Retinal pigment epithelial cell (primary cell): ENCODE measurements around the gene ARHGEF7.

ENCODE experiments used
- DNase-seq: peaks from one replicate; pipeline ENCODE4 v3.0.0-alpha.2; 2010; ENCODE audit warnings: low read depth
- H3K4me3 ChIP-seq: 2 replicates; pipeline ENCODE4 v1.5.1; 2011; ENCODE audit warnings: mild to moderate bottlenecking, low read length, control low read depth, moderate library complexity
- TF ChIP-seq, protein P1 (sequence below): conservative IDR thresholded peaks from 2 replicates; pipeline ENCODE4 v1.5.1; 2011; ENCODE audit warnings: low read depth, low read length, control low read depth, inconsistent platforms

Gene ARHGEF7

DNA sequence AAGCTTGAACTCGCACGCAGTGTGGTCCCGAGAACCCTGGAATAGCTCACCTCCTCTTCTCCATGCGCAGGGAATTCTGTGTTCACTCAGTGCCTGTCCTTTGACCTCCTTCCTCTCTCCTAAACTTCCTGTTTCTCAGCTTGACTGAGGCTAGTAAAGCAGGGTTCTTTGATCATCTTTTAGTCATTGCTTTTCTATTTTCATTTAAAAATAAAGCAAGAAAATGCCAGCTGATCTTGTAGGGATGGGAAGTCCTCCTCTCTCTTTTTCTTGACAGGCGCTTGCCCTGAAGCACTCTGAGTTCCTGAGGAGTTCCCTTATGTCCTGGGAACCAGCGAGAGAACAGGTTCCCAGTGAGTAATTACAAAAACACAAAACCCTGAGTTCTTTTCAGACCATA is 62.8 kb downstream of the ARHGEF7 start:
- TF ChIP-seq, protein P1, sequence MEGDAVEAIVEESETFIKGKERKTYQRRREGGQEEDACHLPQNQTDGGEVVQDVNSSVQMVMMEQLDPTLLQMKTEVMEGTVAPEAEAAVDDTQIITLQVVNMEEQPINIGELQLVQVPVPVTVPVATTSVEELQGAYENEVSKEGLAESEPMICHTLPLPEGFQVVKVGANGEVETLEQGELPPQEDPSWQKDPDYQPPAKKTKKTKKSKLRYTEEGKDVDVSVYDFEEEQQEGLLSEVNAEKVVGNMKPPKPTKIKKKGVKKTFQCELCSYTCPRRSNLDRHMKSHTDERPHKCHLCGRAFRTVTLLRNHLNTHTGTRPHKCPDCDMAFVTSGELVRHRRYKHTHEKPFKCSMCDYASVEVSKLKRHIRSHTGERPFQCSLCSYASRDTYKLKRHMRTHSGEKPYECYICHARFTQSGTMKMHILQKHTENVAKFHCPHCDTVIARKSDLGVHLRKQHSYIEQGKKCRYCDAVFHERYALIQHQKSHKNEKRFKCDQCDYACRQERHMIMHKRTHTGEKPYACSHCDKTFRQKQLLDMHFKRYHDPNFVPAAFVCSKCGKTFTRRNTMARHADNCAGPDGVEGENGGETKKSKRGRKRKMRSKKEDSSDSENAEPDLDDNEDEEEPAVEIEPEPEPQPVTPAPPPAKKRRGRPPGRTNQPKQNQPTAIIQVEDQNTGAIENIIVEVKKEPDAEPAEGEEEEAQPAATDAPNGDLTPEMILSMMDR: no peak
- no peak for DNase-seq
- H3K4me3 ChIP-seq: no peak overlapping the region

DNA sequence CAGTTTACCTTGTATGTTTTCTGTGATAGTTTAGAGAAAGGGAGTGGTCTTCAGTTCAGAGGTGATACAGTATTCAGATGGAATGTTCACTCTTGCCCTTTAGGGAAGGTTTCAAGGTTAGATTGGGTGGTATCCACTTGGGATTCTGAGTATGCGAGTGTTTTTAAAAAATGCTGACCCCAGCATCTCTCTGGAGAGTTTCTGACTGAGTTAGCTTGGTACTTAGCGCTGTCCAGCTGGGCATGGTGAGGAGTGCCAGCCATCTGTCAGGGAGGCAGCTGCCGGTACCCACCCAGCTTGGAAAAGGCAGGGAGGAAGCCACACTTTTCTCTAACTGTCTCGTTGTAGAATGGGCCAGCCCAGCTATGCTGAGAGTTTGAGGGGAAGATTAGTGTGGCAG is 63.3 kb downstream of the ARHGEF7 start:
- H3K4me3 ChIP-seq: no peak overlapping the region
- no peak for DNase-seq
- TF ChIP-seq, protein P1: no peak

DNA sequence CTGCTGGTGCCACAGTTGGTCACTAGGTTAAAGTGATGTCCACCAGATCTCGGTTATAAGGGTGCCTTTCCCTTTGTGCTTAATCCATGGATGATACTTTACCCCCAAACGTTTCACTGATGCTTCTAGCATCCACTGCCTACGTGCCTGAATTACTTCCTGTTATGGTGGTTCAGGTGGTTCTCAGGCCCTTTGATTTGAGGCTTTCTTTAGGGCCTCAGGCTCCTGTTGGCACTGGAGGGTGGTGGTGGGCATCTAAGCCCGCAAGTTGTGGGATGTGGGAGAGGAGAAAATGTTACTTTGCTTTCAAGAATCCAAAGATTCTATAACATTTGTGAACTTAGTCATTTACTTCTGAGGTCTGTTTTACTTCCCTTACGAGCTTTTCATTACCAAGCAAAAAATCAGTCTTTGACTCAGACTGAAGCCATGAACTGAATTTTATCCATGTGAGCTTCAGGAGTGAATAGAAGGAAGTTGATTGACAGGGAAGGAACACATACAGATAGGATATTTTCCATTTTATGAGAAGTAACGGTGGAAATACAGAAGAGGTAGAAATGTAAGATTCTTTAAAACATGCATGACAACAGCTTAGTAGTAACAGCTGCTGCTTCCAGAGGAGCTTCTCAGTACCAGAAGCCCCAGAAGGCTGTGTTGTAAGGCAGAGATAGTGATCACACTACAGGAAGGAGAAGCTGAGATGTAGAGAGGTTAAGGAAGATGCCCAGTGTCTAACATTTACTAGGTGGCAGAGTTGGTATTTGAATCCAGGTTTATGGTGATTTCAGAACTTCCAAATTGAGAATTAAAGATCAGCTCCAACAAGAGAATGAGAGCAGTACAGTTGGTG is 65.0 kb downstream of the ARHGEF7 start:
- TF ChIP-seq, protein P1: no peak
- DNase-seq: no peak
- H3K4me3 ChIP-seq: no peak overlapping the region

DNA sequence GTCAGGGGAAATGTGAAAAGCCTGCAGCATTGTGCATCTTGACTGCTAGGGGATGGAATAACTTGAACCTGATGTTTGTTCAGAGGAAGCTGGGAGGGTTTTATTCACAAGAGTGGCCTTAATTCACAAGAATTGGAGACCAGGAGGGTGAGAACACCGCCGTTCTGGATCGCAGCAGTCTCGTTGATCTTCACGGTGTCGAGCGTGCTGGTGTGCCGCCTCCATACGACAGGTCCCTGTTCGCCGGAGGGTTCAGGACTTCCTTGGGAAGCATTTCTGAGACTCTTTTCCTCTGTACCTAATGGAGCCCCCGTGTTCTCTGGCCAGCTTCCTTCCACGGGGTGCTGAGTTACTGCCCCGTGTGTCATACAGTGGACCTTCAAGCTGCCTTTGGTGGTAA is 66.9 kb downstream of the ARHGEF7 start:
- H3K4me3 ChIP-seq: no peak overlapping the region
- TF ChIP-seq, protein P1: no peak
- DNase-seq: no peak

DNA sequence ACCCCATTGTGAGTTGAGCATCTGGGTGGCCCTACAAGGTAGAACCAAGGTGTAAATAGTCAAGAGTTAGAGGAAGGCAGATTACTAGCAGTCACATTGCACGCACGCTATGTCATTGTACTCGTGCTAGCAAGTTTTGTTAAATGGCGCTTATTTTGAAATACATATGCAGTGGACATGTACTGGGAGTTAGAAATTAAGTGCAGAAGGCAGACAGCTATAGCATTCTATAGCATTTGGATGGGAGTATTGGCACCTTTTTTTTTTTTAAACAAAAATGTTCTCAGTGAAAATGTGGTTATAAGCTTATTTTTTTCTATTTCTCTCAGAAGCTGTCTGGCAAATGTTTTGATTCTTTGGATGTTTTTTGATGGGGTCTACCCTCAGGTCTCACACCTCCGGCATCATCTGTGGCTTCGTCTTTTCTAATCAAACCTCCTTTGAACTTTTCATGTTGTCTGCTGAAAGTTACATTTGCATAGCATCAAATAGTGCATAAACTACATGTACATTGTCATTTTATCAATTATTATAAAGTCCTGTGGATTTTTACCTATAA is 68.1 kb downstream of the ARHGEF7 start:
- no peak overlapping the region for H3K4me3 ChIP-seq
- TF ChIP-seq, protein P1: no peak
- DNase-seq: no peak

DNA sequence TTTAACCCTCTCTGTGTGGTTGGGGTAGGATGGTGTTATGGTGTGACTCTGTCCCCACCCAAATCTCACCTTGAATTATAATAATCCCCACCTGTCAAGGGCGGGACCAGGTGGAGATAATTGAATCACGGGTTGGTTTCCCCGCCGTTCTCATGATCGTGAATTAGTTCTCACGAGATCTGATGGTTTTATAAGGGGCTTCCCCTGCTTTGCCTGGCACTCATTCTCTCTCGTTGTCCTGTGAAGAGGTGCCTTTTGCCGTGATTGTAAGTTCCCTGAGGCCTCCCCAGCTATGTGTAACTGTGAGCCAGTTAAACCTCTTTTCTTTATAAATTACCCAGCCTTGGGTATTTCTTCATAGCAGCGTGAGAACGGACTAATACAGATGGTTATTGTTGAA is 68.8 kb downstream of the ARHGEF7 start:
- TF ChIP-seq, protein P1: no peak
- no peak overlapping the region for H3K4me3 ChIP-seq
- DNase-seq: no peak
